K562 (cell line): ENCODE measurements around the gene JAK3. TPM values are rescaled to one million over a fixed set of nuclear protein-coding genes. Genes with fewer than 3 reads are reported as not detected.

Source experiments
- ATAC-seq: fragments of 200-7000 bp; cut with Tn5 transposase; 3 replicates; pipeline ENCODE4 v1.9.1; 2020; ENCODE audit warnings: moderate library complexity
- BruUV-seq: library from RNA; stranded (reverse); fragments of 400-500 nt; replicated peaks from 2 replicates; lab custom pipeline; 2021; lab: Mats Ljungman, UMichigan
- CTCF ChIA-PET: fragments of 300-600 bp; formaldehyde crosslinking; extraction: SDS; loops from one replicate; lab custom pipeline; 2021; ENCODE audit warnings: low intra/inter-chr PET ratio; lab: Yijun Ruan, JAX
- POLR2A ChIA-PET: fragments of 300-600, 350-650 bp; sonication (Branson Sonifier 250); formaldehyde crosslinking; extraction: SDS; loops from one replicate; lab custom pipeline; 2021; ENCODE audit warnings: antibody characterized with exemption, inconsistent platforms; lab: Yijun Ruan, JAX
- DNase-seq, 4 experiments: peaks; one replicate each; pipeline versions ENCODE4 v3.0.0 to v3.0.0-alpha.2; 2011 to 2018; ENCODE audit warnings: low spot score in 3 of 4, mixed read lengths in 3 of 4; ENCODE audit errors: extremely low read depth in 1 of 4
- FAIRE-seq: peaks from 2 replicates; lab custom pipeline; 2011; peaks lifted over from hg19 to GRCh38; lab: Jason Lieb, UNC
- H2AFZ ChIP-seq: 2 replicates; pipeline ENCODE4 v1.6.0; 2011; ENCODE audit warnings: low read depth, low read length, control low read depth, inconsistent platforms
- H3K27ac ChIP-seq: fragments of 200-600 bp; 3 replicates; pipeline ENCODE4 v1.8.0; 2011; ENCODE audit warnings: low read depth, mild to moderate bottlenecking, control low read depth, inconsistent platforms, low read length, moderate library complexity, mixed read lengths; ENCODE audit errors: extremely low read depth
- H3K27me3 ChIP-seq, 2 experiments: fragments of 300-600 bp in 1 of 2; 2 replicates in 1 of 2; 3 replicates in 1 of 2; pipeline versions ENCODE4 v1.6.0 to v1.8.0; 2011; ENCODE audit warnings: inconsistent platforms in 2 of 2, low read length in 2 of 2, mild to moderate bottlenecking in 1 of 2, mixed read lengths in 1 of 2, moderate library complexity in 1 of 2; ENCODE audit not compliant: control insufficient read depth in 2 of 2, insufficient read depth in 2 of 2
- H3K36me3 ChIP-seq: fragments of 300-600 bp; 3 replicates; pipeline ENCODE4 v1.8.0; 2011; ENCODE audit warnings: mild to moderate bottlenecking, low read length, inconsistent platforms; ENCODE audit not compliant: control insufficient read depth, insufficient read depth
- H3K4me1 ChIP-seq, 2 experiments: fragments of 200-600 bp in 1 of 2; replicated peaks in 1 of 2; 2 replicates in 1 of 2; 3 replicates in 1 of 2; pipeline versions ENCODE4 v1.5.1 to v1.8.0; 2011; ENCODE audit warnings: inconsistent platforms in 2 of 2, low read length in 2 of 2, mild to moderate bottlenecking in 1 of 2, mixed read lengths in 1 of 2, moderate library complexity in 1 of 2; ENCODE audit not compliant: control insufficient read depth in 2 of 2, insufficient read depth in 2 of 2
- H3K4me2 ChIP-seq: 2 replicates; pipeline ENCODE4 v1.6.1; 2011; ENCODE audit warnings: low read length, control low read depth, inconsistent platforms, mixed read lengths; ENCODE audit not compliant: insufficient read depth
- H3K4me3 ChIP-seq: fragments of 200-600 bp; sonication (generic), shearing (Covaris generic); 2 replicates; pipeline ENCODE4 v1.5.1; 2016; ENCODE audit warnings: control low read depth, inconsistent platforms
- H3K79me2 ChIP-seq: fragments of 200-600 bp; 3 replicates; pipeline ENCODE4 v1.8.0; 2011; ENCODE audit warnings: low read length, inconsistent platforms; ENCODE audit not compliant: control insufficient read depth, insufficient read depth
- H3K9ac ChIP-seq, 2 experiments: 2 replicates each; pipeline versions ENCODE4 v1.6.0 to v1.6.1; 2011; ENCODE audit warnings: low read depth in 2 of 2, low read length in 2 of 2, control low read depth in 1 of 2, inconsistent platforms in 1 of 2, mild to moderate bottlenecking in 1 of 2, mixed read lengths in 1 of 2; ENCODE audit not compliant: insufficient read depth in 1 of 2
- H3K9me1 ChIP-seq: one replicate; pipeline ENCODE4 v1.6.0; 2011; ENCODE audit warnings: inconsistent platforms, mild to moderate bottlenecking, low read length, moderate library complexity; ENCODE audit not compliant: control insufficient read depth, insufficient read depth
- H3K9me3 ChIP-seq: replicated peaks from 2 replicates; pipeline ENCODE4 v1.5.1; 2011; ENCODE audit warnings: low read depth, low read length, inconsistent platforms; ENCODE audit not compliant: control insufficient read depth, insufficient read depth
- H4K20me1 ChIP-seq: replicated peaks from 2 replicates; pipeline ENCODE4 v1.6.1; 2011; ENCODE audit warnings: low read length, inconsistent platforms, mixed read lengths; ENCODE audit not compliant: control insufficient read depth, insufficient read depth
- NCOR1 ChIP-seq: fragments of 450-650 bp; IDR thresholded peaks from 2 replicates; pipeline ENCODE4 v1.6.1; 2016; ENCODE audit warnings: mild to moderate bottlenecking, moderate library complexity
- RFX1 ChIP-seq: fragments of 450-650 bp; IDR thresholded peaks from 2 replicates; pipeline ENCODE4 v1.6.1; 2016; ENCODE audit warnings: mild to moderate bottlenecking, moderate library complexity
- ZBTB7A ChIP-seq: IDR thresholded peaks from 2 replicates; pipeline ENCODE4 v1.6.1; 2011; ENCODE audit warnings: low read depth, mild to moderate bottlenecking, low read length, moderate library complexity, borderline replicate concordance; ENCODE audit not compliant: control insufficient read depth
- ZKSCAN8 ChIP-seq: fragments of 200-800 bp; sonication (Bioruptor generic); IDR thresholded peaks from 2 replicates; pipeline ENCODE4 v1.6.1; 2016; ENCODE audit warnings: missing genetic modification characterization, missing compliant biosample characterization
- ZNF76 ChIP-seq: fragments of 250-450 bp; sonication (Bioruptor Pico); IDR thresholded peaks from 2 replicates; pipeline ENCODE4 v1.4.0; 2020; ENCODE audit warnings: mild to moderate bottlenecking, moderate library complexity, borderline replicate concordance
- WGBS: fragments of 100-300 bp; shearing (Covaris generic); methylation state at CpG from one replicate; pipeline ENCODE4 v1.1.6; 2016; ENCODE audit warnings: low coverage, mixed read lengths; ENCODE audit not compliant: insufficient coverage; ENCODE audit errors: missing lambda C conversion rate; 5-methylcytosine and 5-hydroxymethylcytosine counted together
- in situ Hi-C: fragments of 300-500 bp; cut with MboI; formaldehyde crosslinking; loops from 4 replicates; pipeline ENCODE4 v1.15.0; 2018; ENCODE audit warnings: inconsistent platforms, mixed read lengths
- intact Hi-C: fragments of 100-400 bp; cut with micrococcal nuclease; formaldehyde crosslinking; loops from 2 replicates; pipeline ENCODE4 v1.14.2; 2022
- polyA plus RNA-seq, 8 experiments: library from polyadenylated mRNA; depleted of rRNA in 4 of 8; stranded (reverse) in 5 of 8; unstranded in 3 of 8; fragments of >200 nt; fragmentation: Nextera tagmentation in 2 of 8; fragmentation: Illumina TruSeq in 1 of 8; extraction: Ambion mirVana in 2 of 8; extraction: Trizol in 1 of 8; gene quantifications; 2 replicates each; pipeline versions ENCODE4 v1.2.1 to v1.2.3, GENCODE V29; 2011 to 2014; ENCODE audit warnings: inconsistent platforms in 1 of 8, missing spikeins in 1 of 8
- total RNA-seq, 7 experiments: library from RNA; depleted of rRNA in 6 of 7; stranded (reverse); fragments of >200 nt in 6 of 7; fragmentation: Illumina TruSeq in 2 of 7; extraction: Trizol in 2 of 7; gene quantifications; 2 replicates each; pipeline versions ENCODE4 v1.2.1 to v1.2.3, GENCODE V29; 2011 to 2021; ENCODE audit warnings: low replicate concordance in 1 of 7
- TF ChIP-seq, protein P1 (sequence below): sonication (generic); formaldehyde crosslinking; IDR thresholded peaks from 2 replicates; pipeline ENCODE4 v1.9.0; 2022; ENCODE audit warnings: mild to moderate bottlenecking, missing genetic modification reagents
- TF ChIP-seq, protein P2 (sequence below): fragments of 250-450 bp; sonication (Bioruptor Pico); IDR thresholded peaks from 2 replicates; pipeline ENCODE4 v1.4.0; 2020; ENCODE audit warnings: mild to moderate bottlenecking, moderate library complexity

Gene JAK3
- total and polyA plus RNA-seq, 9 of the 15 experiments (the other 6 are each of a cell fraction or from before 2014, with no cell fraction given) = 0.01 to 0.18 (median 0.07) TPM; not detected in 1

DNA sequence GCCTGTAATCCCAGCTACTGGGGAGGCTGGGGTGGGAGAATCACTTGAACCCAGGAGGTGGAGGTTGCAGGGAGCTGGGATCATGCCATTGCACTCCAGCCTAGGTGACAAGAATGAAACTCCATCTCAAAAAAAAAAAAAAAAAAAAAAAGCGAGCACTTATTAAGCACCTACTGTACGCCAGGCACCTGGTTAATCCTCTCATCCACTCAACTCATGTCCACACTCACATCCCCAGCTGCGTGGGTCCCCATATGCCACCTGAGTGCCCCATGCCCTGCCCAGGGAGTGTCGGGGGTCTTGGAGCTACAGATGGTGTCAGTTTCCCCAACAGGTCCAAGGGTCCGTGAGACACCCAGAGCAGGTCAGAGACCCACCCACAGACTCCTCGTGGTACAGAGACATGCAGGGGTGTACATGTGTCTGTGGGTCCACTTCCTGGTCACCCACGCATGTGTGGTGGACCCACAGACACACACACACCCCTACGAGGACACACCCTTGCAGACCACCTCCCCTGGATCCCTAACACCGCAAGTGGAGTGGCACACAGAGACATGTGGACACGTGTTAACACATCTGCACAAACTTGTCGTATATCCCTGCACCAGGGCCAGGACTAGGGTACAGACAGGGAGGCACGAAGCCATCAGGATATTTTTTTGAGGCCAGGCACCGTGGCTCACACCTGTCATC lies 30.0 kb downstream of the JAK3 start:
- no peaks in the 10 kb centered on the region for H3K9me1 ChIP-seq
- H3K9me3 ChIP-seq = no peaks in the 10 kb centered on the region
- no peaks in the 10 kb centered on the region for H4K20me1 ChIP-seq
- H3K4me2 ChIP-seq = no peak overlapping the region
- no TSS peak for BruUV-seq
- in situ Hi-C loops = no loop called here
- no peak for DNase-seq
- no peaks in the 10 kb centered on the region for H3K36me3 ChIP-seq
- POLR2A ChIA-PET = no interaction called here
- no peaks in the 10 kb centered on the region for H3K79me2 ChIP-seq
- TF ChIP-seq, protein P1, sequence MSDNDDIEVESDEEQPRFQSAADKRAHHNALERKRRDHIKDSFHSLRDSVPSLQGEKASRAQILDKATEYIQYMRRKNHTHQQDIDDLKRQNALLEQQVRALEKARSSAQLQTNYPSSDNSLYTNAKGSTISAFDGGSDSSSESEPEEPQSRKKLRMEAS (CRISPR knock-in tag) = peak; percentile 24; the same call in 1 of the 2 replicates
- TF ChIP-seq ZKSCAN8 (CRISPR knock-in tag) (peak; percentile 90), ZBTB7A (no peak)
- TF ChIP-seq, all 486 proteins: peak for 2
- peaks cover 0 to 9% of the 10 kb centered on the region in 2 experiments; a peak in 2 of 5 replicates for H3K4me1 ChIP-seq
- intact Hi-C loops = no loop called here
- H3K4me3 ChIP-seq = no peak overlapping the region
- CTCF ChIA-PET = no interaction called here
- FAIRE-seq (no peak), ATAC-seq (no peak)
- no peak overlapping the region for H2AFZ ChIP-seq
- peaks cover 17 to 40% of the 10 kb centered on the region in 2 experiments for H3K27me3 ChIP-seq
- WGBS = 4% methylated on average over 11 of the region's 13 CpGs
- H3K9ac ChIP-seq = peak overlapping the region in 1 of 2 experiments; percentile 2; a peak in 1 of 4 replicates
- H3K27ac ChIP-seq = no peak overlapping the region

- Histone ChIP-seq H3K27ac (no peak overlapping the region), H3K9me1 (no peaks in the 10 kb centered on the region), H3K79me2 (no peaks in the 10 kb centered on the region), H3K27me3 (peaks cover 43 to 77% of the 10 kb centered on the region in 2 experiments), H3K4me1 (peaks cover 0 to 10% of the 10 kb centered on the region in 2 experiments; a peak in 2 of 5 replicates), H4K20me1 (0 out of 2 replicates have a peak, but pooled peaks cover 7% of the 10 kb centered on the region), H3K36me3 (no peaks in the 10 kb centered on the region), H2AFZ (no peak overlapping the region), H3K4me2 (no peak overlapping the region), H3K9ac (no peak overlapping the region; a peak in 1 of 4 replicates), H3K4me3 (no peak overlapping the region), H3K9me3 (no peaks in the 10 kb centered on the region)
- ChIA-PET POLR2A (no interaction called here), CTCF (no interaction called here)
- ATAC-seq (no peak), DNase-seq (no peak), FAIRE-seq (no peak)
- no TSS peak for BruUV-seq
- TF ChIP-seq RFX1 (no peak), NCOR1 (no peak), ZNF76 (CRISPR knock-in tag) (no peak)
- TF ChIP-seq, protein P2, sequence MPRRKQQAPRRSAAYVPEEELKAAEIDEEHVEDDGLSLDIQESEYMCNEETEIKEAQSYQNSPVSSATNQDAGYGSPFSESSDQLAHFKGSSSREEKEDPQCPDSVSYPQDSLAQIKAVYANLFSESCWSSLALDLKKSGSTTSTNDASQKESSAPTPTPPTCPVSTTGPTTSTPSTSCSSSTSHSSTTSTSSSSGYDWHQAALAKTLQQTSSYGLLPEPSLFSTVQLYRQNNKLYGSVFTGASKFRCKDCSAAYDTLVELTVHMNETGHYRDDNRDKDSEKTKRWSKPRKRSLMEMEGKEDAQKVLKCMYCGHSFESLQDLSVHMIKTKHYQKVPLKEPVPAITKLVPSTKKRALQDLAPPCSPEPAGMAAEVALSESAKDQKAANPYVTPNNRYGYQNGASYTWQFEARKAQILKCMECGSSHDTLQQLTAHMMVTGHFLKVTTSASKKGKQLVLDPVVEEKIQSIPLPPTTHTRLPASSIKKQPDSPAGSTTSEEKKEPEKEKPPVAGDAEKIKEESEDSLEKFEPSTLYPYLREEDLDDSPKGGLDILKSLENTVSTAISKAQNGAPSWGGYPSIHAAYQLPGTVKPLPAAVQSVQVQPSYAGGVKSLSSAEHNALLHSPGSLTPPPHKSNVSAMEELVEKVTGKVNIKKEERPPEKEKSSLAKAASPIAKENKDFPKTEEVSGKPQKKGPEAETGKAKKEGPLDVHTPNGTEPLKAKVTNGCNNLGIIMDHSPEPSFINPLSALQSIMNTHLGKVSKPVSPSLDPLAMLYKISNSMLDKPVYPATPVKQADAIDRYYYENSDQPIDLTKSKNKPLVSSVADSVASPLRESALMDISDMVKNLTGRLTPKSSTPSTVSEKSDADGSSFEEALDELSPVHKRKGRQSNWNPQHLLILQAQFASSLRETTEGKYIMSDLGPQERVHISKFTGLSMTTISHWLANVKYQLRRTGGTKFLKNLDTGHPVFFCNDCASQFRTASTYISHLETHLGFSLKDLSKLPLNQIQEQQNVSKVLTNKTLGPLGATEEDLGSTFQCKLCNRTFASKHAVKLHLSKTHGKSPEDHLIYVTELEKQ (CRISPR knock-in tag) = no peak
- intact Hi-C loops = no loop called here
- WGBS = 0% methylated on average over 5 of the region's 5 CpGs
- in situ Hi-C loops = no loop called here
Measured at GRCh38 chr19:17812099-17812498, 35.7 kb downstream of the JAK3 start.
